SU-DHL-6 (cell line): ENCODE measurements around the gene MCM5.

Experiments used
- H2AFZ ChIP-seq: fragments of 200-600 bp; sonication (generic); 2 replicates; pipeline ENCODE4 v1.6.1; 2014; ENCODE audit warnings: low read depth, mild to moderate bottlenecking, moderate library complexity, mixed read lengths, antibody characterized with exemption, low read length; ENCODE audit not compliant: severe bottlenecking
- H3F3A ChIP-seq: fragments of 200-600 bp; shearing (Covaris generic); 2 replicates; pipeline ENCODE4 v1.6.0; 2016; ENCODE audit warnings: antibody characterized with exemption, mild to moderate bottlenecking; ENCODE audit not compliant: insufficient read depth
- H3K27ac ChIP-seq: fragments of 200-600 bp; sonication (generic); 2 replicates; pipeline ENCODE4 v1.5.1; 2016; ENCODE audit warnings: low read depth, mild to moderate bottlenecking, low read length, moderate library complexity, mixed read lengths
- H3K27me3 ChIP-seq: fragments of 200-600 bp; sonication (generic), shearing (Covaris generic); 2 replicates; pipeline ENCODE4 v1.6.0; 2014; ENCODE audit warnings: mild to moderate bottlenecking, low read length
- H3K36me3 ChIP-seq: fragments of 200-600 bp; sonication (generic); 2 replicates; pipeline ENCODE4 v1.6.1; 2014; ENCODE audit warnings: mild to moderate bottlenecking, low read length, mixed read lengths
- H3K4me2 ChIP-seq: fragments of 300-600, 200-600 bp; shearing (Covaris generic), sonication (generic); 2 replicates; pipeline ENCODE4 v1.6.0; 2014; ENCODE audit warnings: low read length, low read depth, mild to moderate bottlenecking; ENCODE audit not compliant: poor library complexity, severe bottlenecking
- H3K4me3 ChIP-seq: fragments of 200-600 bp; sonication (generic); 2 replicates; pipeline ENCODE4 v1.5.1; 2014; ENCODE audit warnings: antibody characterized with exemption, low read length, mild to moderate bottlenecking, mixed read lengths; ENCODE audit not compliant: insufficient read depth, poor library complexity, severe bottlenecking
- H3K79me2 ChIP-seq: fragments of 200-600 bp; sonication (generic); 2 replicates; pipeline ENCODE4 v1.6.1; 2014; ENCODE audit warnings: mild to moderate bottlenecking, low read length, moderate library complexity; ENCODE audit not compliant: insufficient read depth
- H3K9ac ChIP-seq: fragments of 200-600 bp; sonication (generic); 2 replicates; pipeline ENCODE4 v1.7.0; 2014; ENCODE audit warnings: mild to moderate bottlenecking, low read length
- H3K9me2 ChIP-seq: fragments of 200-600 bp; sonication (generic); replicated peaks from 2 replicates; pipeline ENCODE4 v1.6.1; 2014; ENCODE audit warnings: low read length; ENCODE audit not compliant: insufficient read depth
- H3K9me3 ChIP-seq: fragments of 200-600 bp; sonication (generic); 2 replicates; pipeline ENCODE4 v1.6.1; 2014; ENCODE audit warnings: low read length, mixed read lengths; ENCODE audit not compliant: insufficient read depth
- H4K20me1 ChIP-seq: fragments of 200-600 bp; sonication (generic); 2 replicates; pipeline ENCODE4 v1.6.1; 2014; ENCODE audit warnings: low read depth, mild to moderate bottlenecking, antibody characterized with exemption, low read length, moderate library complexity, mixed read lengths
- EZH2phosphoT487 ChIP-seq: fragments of 200-600 bp; sonication (generic), shearing (Covaris generic); conservative IDR thresholded peaks from 2 replicates; pipeline ENCODE4 v1.6.1; 2018; ENCODE audit warnings: mild to moderate bottlenecking, antibody characterized with exemption, low read length, moderate library complexity, mixed read lengths
- TF ChIP-seq, protein P1 (sequence below): fragments of 200-600 bp; sonication (generic); IDR thresholded peaks from one replicate; pipeline ENCODE4 v1.5.1; 2017; ENCODE audit warnings: antibody characterized with exemption, mild to moderate bottlenecking, low read length, moderate library complexity; ENCODE audit not compliant: insufficient read depth, poor library complexity, severe bottlenecking

MCM5 gene

DNA sequence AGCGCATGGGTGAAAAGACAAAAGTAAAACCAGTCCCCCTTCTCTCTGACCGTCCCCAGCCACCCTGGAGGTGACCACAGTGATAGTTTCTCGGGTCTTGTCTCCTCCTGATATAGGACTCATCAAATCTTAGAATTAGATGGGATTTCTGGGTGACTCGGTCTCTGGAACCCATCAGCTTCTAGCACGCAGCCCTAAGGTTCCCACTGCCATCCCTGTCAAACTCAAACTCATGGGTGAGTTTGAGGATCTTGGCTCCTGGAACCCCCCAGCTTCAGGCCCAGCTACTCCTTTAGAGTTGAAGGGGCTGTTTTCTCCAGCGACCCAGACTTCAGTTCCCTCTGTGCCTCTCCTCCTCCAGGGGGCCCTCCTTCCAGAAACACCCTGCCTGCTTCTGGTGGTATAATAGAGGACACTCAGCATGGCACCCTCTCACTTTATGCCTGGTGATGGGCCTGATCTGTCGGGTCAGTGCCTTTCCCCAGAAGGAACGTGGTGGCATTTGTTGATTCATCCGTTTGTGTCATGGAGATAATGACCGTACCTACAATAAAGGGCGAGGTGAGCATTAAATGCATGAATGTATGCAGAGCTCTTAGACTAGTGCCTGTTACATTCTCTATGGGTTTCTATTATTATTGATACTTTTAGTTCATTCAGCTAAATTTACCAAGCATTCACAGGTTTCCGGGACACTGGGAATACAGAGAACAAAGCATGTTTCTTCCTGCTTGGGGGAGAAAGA is 31.7 kb downstream of the MCM5 start:
- no peak overlapping the region for H3K4me2 ChIP-seq
- H3K36me3 ChIP-seq, result peaks cover 7% of the 10 kb centered on the region; the same call in 1 of the 2 replicates
- H3K9ac ChIP-seq, result no peak overlapping the region
- H2AFZ ChIP-seq, result no peak overlapping the region
- no peaks in the 10 kb centered on the region for H3K9me3 ChIP-seq
- H3K27ac ChIP-seq, result no peak overlapping the region
- no peaks in the 10 kb centered on the region for H3K79me2 ChIP-seq
- no peaks in the 10 kb centered on the region for H3K9me2 ChIP-seq
- H3K4me3 ChIP-seq, result no peak overlapping the region
- TF ChIP-seq, protein P1, sequence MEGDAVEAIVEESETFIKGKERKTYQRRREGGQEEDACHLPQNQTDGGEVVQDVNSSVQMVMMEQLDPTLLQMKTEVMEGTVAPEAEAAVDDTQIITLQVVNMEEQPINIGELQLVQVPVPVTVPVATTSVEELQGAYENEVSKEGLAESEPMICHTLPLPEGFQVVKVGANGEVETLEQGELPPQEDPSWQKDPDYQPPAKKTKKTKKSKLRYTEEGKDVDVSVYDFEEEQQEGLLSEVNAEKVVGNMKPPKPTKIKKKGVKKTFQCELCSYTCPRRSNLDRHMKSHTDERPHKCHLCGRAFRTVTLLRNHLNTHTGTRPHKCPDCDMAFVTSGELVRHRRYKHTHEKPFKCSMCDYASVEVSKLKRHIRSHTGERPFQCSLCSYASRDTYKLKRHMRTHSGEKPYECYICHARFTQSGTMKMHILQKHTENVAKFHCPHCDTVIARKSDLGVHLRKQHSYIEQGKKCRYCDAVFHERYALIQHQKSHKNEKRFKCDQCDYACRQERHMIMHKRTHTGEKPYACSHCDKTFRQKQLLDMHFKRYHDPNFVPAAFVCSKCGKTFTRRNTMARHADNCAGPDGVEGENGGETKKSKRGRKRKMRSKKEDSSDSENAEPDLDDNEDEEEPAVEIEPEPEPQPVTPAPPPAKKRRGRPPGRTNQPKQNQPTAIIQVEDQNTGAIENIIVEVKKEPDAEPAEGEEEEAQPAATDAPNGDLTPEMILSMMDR, result no peak
- TF ChIP-seq EZH2phosphoT487, result no peak
- H3F3A ChIP-seq, result no peaks in the 10 kb centered on the region; the same call in 1 of the 2 replicates
- no peaks in the 10 kb centered on the region for H3K27me3 ChIP-seq
- no peaks in the 10 kb centered on the region for H4K20me1 ChIP-seq

DNA sequence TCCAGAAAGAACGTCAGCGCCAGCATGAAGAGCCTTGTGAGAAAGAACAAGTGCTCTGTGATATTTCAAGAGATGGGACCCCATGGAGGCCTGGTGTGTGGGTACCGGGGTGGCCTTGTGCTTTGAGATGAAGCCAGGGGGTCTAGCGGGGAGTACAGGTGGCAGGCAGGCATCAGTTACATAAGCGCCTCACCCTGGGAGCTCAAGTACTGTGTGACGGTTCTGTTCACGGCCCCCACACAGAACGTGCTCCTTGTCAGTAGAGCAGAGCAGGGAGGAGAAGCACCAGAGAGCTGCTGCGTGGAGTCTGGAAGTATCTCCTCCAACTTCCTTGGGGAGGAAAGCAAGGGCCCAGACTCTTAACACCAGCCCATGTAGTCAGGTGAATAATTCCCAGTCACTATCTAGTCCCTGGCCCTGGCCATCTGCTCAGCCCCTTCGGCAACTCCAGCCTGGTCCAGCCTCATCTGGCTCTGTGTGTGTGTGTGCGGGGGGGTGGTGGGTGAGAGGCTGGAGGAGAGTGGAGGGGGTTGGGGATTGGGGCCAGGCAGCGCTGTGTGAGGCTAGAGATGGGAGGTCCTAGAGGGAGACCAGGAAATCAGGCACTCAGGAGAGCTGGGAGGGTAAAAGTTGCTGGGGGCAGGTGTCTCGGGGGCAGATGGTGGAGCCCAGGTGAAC is 32.4 kb downstream of the MCM5 start:
- Histone ChIP-seq H3K4me3 (no peak overlapping the region), H3K27ac (no peak overlapping the region), H3K36me3 (peaks cover 7% of the 10 kb centered on the region; the same call in 1 of the 2 replicates), H3K9ac (no peak overlapping the region), H2AFZ (no peak overlapping the region), H3K4me2 (no peak overlapping the region), H3K9me3 (no peaks in the 10 kb centered on the region), H3F3A (no peaks in the 10 kb centered on the region; the same call in 1 of the 2 replicates), H4K20me1 (no peaks in the 10 kb centered on the region), H3K27me3 (no peaks in the 10 kb centered on the region), H3K79me2 (no peaks in the 10 kb centered on the region), H3K9me2 (no peaks in the 10 kb centered on the region)
- TF ChIP-seq, protein P1, result no peak
- TF ChIP-seq EZH2phosphoT487, result no peak

GRCh38 chr22:35434061-35434710 is 34.2 kb downstream of the MCM5 start:
- Histone ChIP-seq H3F3A (no peaks in the 10 kb centered on the region; the same call in 1 of the 2 replicates), H3K9ac (no peak overlapping the region), H3K4me3 (no peak overlapping the region), H3K36me3 (peaks cover 7% of the 10 kb centered on the region; the same call in 1 of the 2 replicates), H3K27me3 (no peaks in the 10 kb centered on the region), H3K9me3 (no peaks in the 10 kb centered on the region), H4K20me1 (no peaks in the 10 kb centered on the region), H3K9me2 (no peaks in the 10 kb centered on the region), H2AFZ (no peak overlapping the region), H3K27ac (no peak overlapping the region), H3K79me2 (no peaks in the 10 kb centered on the region), H3K4me2 (no peak overlapping the region)
- no peak for TF ChIP-seq EZH2phosphoT487
- TF ChIP-seq, protein P1, result no peak
